ENCODE measurements around the gene DGKI. TPM values are rescaled to one million over a fixed set of nuclear protein-coding genes. Genes with fewer than 3 reads are reported as not detected.

DGKI gene
- total RNA-seq, 1 experiment from 2014 or later = 0.79 TPM

- H3K4me1 Mint-ChIP-seq = peaks cover 19% of the 10 kb centered on the region
- CTCF ChIA-PET = interaction anchor here (0.8 to 1.4 kb wide), 2 partner anchors 8 to 244 kb away, joined by 3 to 4 read pairs; no protein-coding TSS in a partner anchor
- no peak overlapping the region for H3K27ac Mint-ChIP-seq
- TF ChIP-seq RELA (CRISPR knock-in tag; IDR thresholded peaks at IDR 0.05; ENCODE audit: borderline replicate concordance) = no peak
- TF ChIP-seq, protein P1, sequence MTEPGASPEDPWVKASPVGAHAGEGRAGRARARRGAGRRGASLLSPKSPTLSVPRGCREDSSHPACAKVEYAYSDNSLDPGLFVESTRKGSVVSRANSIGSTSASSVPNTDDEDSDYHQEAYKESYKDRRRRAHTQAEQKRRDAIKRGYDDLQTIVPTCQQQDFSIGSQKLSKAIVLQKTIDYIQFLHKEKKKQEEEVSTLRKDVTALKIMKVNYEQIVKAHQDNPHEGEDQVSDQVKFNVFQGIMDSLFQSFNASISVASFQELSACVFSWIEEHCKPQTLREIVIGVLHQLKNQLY (CRISPR knock-in tag; IDR thresholded peaks at IDR 0.05) = no peak
- no peak for TF ChIP-seq ESRRA (CRISPR knock-in tag; IDR thresholded peaks at IDR 0.05; ENCODE audit: borderline replicate concordance)
- TF ChIP-seq ZNF532 (CRISPR knock-in tag; IDR thresholded peaks at IDR 0.05; ENCODE audit: borderline replicate concordance) = no peak
- TF ChIP-seq ATF1 (CRISPR knock-in tag; IDR thresholded peaks at IDR 0.05) = no peak
- TF ChIP-seq MXD4 (CRISPR knock-in tag; IDR thresholded peaks at IDR 0.05; ENCODE audit: borderline replicate concordance) = no peak
- TF ChIP-seq IRF2 (CRISPR knock-in tag; IDR thresholded peaks at IDR 0.05; ENCODE audit: borderline replicate concordance, low read depth) = no peak
- TF ChIP-seq ZNF219 (CRISPR knock-in tag; IDR thresholded peaks at IDR 0.05; ENCODE audit: borderline replicate concordance) = no peak
- TF ChIP-seq ZNF232 (CRISPR knock-in tag; IDR thresholded peaks at IDR 0.05) = no peak
- DNase-seq (ENCODE audit: low spot score) (no peak), ATAC-seq (no peak)
- no peak overlapping the region for H3K4me3 Mint-ChIP-seq
- H3K9me3 Mint-ChIP-seq = peaks cover 15% of the 10 kb centered on the region
- no peaks in the 10 kb centered on the region for H3K27me3 Mint-ChIP-seq (ENCODE audit: low read depth)
- peaks cover 40% of the 10 kb centered on the region for H3K36me3 Mint-ChIP-seq
- POLR2A ChIA-PET = interaction anchor here (0.6 kb wide), 1 partner anchor 188 kb away, joined by 6 read pairs; no protein-coding TSS in a partner anchor
Measured at GRCh38 chr7:137870684-137871083, 23.9 kb upstream of the DGKI start.

GRCh38 chr7:137870078-137870477 lies 23.3 kb upstream of the DGKI start:
- Mint-ChIP-seq H3K36me3 (peaks cover 41% of the 10 kb centered on the region), H3K9me3 (peaks cover 15% of the 10 kb centered on the region), H3K27ac (no peak overlapping the region), H3K4me3 (no peak overlapping the region), H3K4me1 (peaks cover 13% of the 10 kb centered on the region), H3K27me3 (ENCODE audit: low read depth) (no peaks in the 10 kb centered on the region)
- ATAC-seq = no peak
- TF ChIP-seq ZMAT4 (CRISPR knock-in tag; IDR thresholded peaks at IDR 0.05) (no peak), CBFB (CRISPR knock-in tag; IDR thresholded peaks at IDR 0.05; ENCODE audit: low read depth) (no peak), TEAD1 (CRISPR knock-in tag; IDR thresholded peaks at IDR 0.05) (no peak), RORB (CRISPR knock-in tag; IDR thresholded peaks at IDR 0.05) (no peak), FOXJ3 (CRISPR knock-in tag; IDR thresholded peaks at IDR 0.05; ENCODE audit: borderline replicate concordance) (no peak), CREB1 (CRISPR knock-in tag; IDR thresholded peaks at IDR 0.05) (no peak), SMAD3 (CRISPR knock-in tag; IDR thresholded peaks at IDR 0.05; ENCODE audit: borderline replicate concordance) (no peak), STAT6 (CRISPR knock-in tag; conservative IDR thresholded peaks at IDR 0.05; ENCODE audit: low read depth) (no peak), ZNF671 (CRISPR knock-in tag; IDR thresholded peaks at IDR 0.05) (no peak), NR1H2 (CRISPR knock-in tag; IDR thresholded peaks at IDR 0.05) (no peak)
- TF ChIP-seq, protein P2, sequence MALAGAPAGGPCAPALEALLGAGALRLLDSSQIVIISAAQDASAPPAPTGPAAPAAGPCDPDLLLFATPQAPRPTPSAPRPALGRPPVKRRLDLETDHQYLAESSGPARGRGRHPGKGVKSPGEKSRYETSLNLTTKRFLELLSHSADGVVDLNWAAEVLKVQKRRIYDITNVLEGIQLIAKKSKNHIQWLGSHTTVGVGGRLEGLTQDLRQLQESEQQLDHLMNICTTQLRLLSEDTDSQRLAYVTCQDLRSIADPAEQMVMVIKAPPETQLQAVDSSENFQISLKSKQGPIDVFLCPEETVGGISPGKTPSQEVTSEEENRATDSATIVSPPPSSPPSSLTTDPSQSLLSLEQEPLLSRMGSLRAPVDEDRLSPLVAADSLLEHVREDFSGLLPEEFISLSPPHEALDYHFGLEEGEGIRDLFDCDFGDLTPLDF (CRISPR knock-in tag; IDR thresholded peaks at IDR 0.05) = no peak
- ChIA-PET CTCF (interaction anchor here (0.8 to 1.4 kb wide), 2 partner anchors 9 to 244 kb away, joined by 3 to 4 read pairs; no protein-coding TSS in a partner anchor), POLR2A (no interaction called here)
- no peak for DNase-seq (ENCODE audit: low spot score)
